HG03280 (cell line): ENCODE data around the gene HTT-AS.
"Not testable (repeated sequence)": the region's sequence is repeated elsewhere in the genome, so short reads cannot be mapped to it uniquely, and the experiment has no call there.

Experiments
- ATAC-seq: cut with Tn5 transposase; IDR thresholded peaks from one replicate; pipeline ENCODE4 v1.9.1; 2021; ENCODE audit warnings: mild to moderate bottlenecking, moderate library complexity; ENCODE audit not compliant: unreplicated experiment

The HTT-AS gene

DNA sequence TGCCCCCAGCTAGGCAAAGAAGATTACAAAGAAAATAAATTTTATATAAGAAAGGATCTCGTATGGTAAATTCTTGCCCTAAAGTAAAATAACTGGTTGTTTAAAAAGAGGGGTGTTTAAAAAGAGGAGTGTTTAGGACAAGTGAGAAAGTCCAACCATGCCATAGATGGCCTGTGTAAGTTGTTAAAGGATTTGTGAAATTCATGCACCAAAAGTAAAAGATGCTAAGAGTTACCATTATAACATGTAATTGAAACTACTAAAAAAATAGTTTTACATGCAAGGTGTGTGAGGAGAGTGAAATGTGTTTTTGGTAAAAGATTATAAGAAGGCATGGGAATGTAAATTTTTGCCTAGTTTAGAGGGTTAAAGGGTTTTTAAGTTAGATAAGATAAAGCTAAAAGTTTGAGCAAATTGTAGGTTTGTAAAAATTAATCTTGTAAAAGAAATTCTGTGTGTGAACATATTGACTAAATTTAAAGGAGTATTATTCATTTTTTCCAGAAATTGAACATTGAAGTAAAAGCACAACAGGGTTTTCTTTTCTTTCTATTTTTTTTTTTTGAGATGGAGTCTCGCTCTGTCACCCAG, 20.1 kb downstream of the HTT-AS start:
- no peak for ATAC-seq

DNA sequence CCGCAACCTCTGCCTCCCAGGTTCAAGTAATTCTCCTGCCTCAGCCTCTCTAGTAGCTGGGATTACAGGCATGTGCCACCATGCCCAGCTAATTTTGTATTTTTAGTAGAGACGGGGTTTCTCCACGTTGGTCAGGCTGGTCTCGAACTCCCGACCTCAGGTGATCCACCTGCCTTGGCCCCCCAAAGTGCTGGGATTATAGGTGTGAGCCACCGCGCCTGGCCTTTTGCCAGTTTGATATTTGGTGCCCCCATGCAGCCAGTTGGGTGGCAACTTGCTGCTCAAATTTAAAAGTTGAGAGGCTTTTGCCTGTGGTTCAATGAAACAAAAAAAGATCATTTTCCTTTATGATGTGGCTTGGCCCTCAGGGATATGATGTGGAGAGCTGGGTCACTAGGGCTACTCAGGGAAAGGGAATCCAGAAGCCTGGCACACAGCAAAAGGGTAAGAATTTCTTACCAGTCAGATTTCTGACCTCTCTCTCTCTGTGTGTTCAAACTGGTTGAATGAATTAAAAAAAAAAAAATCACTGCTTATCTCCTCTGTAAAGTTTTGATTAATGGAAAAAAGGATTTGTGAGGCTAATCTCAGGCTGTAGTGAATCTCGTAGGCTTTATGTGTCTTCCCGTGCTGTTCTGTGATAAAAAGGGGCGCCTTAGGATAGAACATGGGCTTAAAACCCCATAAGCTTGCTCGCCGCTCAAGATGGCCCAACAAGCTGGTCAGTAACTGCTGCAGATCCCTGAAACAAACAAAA, 23.0 kb downstream of the HTT-AS start:
- ATAC-seq, result not testable (repeated sequence)

DNA sequence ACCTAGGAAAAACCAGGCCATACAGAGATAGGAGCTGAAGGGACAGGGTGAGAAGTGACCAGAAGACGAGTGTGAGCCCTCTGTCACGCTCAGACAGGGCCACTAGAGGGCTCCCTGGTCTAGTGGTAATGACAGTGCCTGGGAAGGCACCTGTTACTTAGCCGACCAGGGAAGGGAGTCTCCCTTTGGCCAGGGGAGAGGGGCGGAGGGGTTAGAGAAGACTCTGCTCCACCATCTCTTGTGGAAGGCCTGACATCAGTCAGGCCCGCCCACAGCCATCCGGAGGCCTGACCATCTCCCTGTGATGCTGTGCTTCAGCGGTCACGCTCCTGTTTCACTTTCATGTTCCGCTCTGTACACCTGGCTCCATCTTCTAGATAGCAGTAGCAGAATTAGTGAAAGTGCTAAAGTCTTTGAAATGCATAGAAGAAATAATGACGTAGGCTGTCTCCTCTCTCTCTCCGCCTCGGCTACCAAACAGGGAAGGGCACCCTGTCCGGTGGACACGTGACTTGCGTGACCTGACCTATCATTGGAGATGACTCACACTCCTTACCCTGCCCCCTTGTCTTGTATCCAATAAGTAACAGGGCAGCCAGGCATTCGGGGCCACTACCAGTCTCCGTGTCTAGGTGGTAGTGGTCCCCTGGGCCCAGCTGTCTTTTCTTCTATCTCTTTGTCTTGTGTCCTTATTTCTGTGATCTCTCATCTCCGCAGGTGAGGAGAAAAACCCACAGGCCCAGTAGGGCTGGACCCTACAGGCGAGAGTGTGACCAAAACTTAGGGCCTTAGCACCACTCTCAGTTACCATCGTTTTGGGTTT, 26.7 kb downstream of the HTT-AS start:
- peak; percentile 93 for ATAC-seq

GRCh38 chr4:3046623-3047022, 27.7 kb downstream of the HTT-AS start:
- no peak for ATAC-seq

DNA sequence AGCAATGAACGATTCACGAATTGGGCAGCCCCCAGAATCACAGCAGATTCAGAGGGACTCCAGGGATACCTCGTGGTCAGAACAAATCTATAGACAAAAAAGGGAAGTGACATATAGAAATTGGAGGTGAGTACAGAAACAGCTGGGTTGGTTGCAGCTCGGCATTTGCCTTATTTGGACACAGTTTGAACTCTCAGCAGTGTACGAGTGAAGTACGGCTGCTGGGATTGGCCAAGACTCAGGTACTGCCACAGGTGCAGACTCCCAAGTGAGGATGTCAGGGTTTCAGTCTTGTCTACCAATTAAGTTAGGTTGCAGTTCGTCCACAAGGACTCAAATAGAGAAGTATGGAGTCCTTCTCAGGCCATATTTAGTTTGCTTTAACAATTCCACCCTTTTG, 28.2 kb downstream of the HTT-AS start:
- no peak for ATAC-seq

DNA sequence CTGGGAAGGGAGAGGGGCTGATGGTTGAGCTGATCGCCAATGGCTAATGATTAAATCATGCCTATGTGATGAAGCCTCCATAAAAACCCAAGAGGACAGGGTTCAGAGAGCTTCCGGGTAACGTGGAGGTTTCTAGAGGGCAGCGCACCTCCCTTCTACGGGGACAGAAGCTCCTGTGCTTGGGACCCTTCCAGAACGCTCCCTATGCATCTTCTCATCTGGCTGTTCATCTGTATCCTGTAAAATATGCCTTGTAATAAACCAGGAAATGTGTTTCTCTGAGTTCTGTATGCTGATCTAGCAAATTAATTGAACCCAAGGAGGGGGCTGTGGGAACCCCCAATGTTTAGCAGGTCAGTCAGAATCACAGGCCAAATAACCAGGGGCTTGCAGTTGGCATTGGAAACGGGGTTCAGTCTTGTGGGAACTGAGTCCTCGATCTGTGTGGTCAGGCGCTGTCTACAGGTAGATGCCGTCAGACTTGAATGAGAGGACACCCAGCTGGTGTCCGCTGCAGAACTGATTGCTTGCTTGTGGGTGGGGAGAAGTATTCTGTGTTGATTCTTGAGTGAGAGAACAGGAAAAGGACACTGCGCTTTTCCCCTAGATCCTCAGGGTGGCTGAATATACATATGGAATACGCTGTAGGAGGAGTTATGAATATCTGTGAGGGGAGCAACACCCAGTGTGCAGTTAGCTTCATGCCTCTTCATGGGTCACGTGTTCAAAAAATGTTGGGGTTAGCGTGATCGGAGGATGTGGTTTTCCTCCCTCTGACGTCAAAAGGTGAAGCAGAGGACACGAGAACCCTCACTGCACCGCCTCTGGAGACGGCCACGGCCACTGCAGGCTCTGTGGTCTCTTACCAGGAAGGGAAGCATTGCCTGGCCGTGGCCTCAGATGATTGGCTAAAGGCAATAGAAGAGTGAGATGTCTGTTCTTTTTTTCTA, 29.2 kb downstream of the HTT-AS start:
- no peak for ATAC-seq

DNA sequence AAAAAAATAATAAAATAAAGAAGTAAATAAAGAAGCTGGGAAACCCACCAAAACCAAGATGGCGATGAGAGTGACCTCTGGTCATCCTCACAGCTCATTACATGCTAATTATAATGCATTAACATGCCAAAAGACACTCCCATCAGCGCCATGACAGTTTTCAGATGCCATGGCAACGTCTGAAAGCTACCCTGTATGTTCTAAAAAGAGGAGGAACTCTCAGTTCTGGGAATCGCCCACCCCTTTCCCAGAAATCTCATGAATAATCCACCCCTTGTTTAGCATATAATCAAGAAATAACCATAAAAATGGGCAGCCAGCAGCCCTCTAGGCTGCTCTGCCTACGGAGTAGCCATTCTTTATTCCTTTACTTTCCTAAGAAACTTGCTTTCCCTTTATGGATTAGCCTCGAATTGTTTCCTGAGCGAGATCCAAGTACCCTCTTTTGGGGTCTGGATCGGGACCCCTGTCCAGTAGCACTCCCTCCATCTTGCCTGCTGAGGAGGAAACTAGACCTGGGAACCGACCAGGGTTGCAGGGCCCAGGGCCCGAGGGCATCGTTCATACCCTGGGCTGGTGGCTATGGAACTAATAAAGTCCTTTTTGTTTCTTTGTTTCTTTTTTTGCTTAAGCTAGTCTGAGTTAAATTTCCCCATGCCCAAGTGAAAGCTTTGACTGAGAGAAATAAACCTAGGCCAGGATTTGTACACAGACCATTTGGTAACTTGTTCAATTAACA, 30.9 kb downstream of the HTT-AS start:
- no peak for ATAC-seq

DNA sequence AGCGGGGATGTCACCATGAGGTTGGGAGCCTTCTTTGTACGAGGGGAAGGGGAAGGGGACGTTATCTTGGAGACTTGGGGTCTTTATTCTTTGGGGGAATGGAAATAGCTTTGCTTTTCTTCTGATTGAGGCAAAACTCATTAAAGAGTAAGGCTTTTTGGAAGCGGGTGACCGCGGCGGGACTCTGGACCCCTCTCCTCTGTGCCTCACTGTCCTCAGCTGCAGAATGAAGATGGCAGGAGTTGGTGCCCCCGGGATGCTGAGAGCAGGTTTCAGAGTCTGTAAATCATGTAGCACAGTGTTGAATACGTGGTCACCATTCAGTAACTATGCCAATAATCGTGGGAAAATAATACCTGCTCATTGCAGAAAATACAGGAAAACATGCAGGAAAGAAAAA, 32.1 kb downstream of the HTT-AS start:
- ATAC-seq, result no peak

DNA sequence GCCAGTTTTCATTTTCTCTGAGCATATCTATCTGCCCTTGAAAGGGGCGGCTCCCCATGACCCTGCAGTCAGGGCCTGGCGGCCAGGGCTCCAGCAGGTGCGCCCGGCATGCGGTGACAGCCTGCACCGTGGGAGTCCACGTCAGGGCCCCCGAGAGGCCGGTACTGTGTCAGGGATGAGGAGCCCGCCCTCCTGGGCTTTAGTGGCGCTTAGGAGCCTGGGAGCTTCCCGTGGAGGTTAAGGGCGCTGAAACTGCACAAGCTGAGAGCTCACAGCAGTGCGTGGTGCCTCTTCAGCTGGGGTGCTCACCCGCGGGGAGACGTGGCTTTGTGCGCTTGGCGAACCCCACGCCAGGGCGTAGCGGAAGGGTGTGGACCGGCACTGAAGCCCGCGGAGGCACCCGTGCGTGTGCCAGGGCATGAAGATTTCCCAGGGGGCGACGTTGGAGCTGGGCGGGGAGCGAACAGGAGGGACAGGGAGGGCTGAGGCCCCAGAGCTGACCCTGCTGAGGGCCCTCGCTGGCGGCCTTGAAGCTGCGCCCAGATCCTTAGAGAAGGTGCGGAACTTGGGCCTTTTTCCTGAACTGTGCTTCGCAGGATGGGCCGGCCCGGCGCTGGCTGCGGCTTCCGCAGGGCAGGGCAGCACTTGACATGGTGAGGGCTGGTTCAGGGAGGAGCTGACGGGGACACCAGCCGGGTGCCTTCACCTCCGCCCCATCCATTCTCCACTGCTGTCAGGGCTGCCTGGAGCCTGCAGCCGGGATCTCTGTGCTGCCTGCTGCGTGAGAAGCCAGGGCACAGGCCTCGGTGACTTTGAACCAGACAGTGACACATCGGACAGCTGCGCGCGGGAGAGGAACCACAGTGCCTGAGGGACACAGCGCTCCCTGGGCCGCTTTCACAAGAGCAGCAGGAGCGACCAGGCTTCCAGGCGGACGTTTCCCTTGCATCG, 32.9 kb downstream of the HTT-AS start:
- ATAC-seq, result no peak

DNA sequence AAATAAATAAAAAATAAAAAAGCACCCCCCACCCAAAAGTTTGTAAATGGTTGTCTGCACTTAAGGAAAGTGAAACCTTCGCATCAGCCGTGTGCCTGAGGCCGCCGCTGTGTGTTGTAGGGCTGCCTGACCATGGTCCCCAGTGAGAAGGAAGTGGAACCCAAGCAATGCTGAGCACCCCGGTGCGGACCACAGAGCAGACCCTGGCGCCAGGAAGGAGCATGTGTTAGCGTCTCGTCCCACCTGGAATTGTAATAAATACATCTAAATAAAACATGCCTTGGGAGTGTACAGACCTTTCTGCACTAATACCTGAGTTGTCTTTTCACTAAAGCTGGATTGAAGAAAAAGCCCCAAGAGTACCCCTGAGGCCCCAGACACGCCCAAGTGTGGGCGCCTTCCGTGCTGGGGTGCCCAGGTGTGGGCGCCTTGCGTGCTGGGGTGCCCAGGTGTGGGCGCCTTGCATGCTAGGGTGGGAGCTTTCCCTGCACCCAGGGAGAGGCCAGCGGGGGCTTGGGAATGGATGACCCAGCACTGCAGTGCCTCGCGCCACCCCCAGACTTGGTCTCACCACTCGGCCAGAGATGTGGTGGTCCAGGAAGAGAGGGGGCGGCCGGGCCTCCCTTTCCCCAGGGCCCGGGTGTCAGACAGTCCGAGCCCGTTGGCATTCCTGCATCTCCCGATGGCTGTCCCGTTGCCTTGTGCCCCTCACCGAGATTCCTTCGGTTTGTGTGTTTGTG, 33.7 kb downstream of the HTT-AS start:
- no peak for ATAC-seq

GRCh38 chr4:3039706-3040366, 34.5 kb downstream of the HTT-AS start:
- ATAC-seq, result no peak

DNA sequence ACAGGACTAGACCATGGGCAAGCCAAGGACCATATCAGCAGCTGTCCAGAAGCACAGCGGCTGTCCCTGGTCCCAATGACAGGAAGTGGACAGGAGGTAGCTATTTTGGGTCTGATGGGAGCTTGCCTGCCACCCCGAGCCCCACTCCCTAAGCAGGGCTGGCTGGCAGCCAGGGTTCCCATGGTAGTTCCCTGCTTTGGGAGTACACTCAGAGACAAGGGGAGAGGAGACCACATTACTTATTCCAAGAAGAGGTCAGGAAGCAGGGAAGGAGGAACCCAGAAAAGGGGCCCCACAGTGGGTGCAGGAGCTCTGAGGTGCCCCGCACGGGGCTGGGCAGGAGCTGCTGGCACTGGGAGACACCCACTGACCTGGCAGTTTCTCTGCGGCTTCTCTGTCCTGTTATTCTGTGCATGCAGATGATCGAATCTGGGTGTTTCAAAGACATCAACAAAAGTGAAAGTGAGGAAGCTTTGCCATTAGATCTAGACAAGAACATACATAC, 36.3 kb downstream of the HTT-AS start:
- no peak for ATAC-seq

- ATAC-seq, result no peak
Observed at GRCh38 chr4:3036131-3036952, 38.0 kb downstream of the HTT-AS start.

- ATAC-seq, result no peak
Observed at GRCh38 chr4:3035674-3036073, 38.7 kb downstream of the HTT-AS start.

- no peak for ATAC-seq
Observed at GRCh38 chr4:3035249-3035648, 39.1 kb downstream of the HTT-AS start.

GRCh38 chr4:3034231-3034630, 40.1 kb downstream of the HTT-AS start:
- ATAC-seq, result no peak
